H9 (cell line): ENCODE measurements around the gene DDX20. TPM values are rescaled to one million over a fixed set of nuclear protein-coding genes. Genes with fewer than 3 reads are reported as not detected.

Experiments
- DNase-seq: peaks from one replicate; pipeline ENCODE4 v3.0.0-alpha.2; 2017
- H2AFZ ChIP-seq: one replicate; pipeline ENCODE4 v1.6.1; 2013; ENCODE audit warnings: mild to moderate bottlenecking, low read length, control low read depth, moderate library complexity
- H2AK5ac ChIP-seq: 2 replicates; pipeline ENCODE4 v1.6.1; 2013; ENCODE audit warnings: low read length, control low read depth, mixed read lengths; ENCODE audit not compliant: insufficient read length
- H2BK120ac ChIP-seq: one replicate; pipeline ENCODE4 v1.6.1; 2013; ENCODE audit warnings: low read depth, mild to moderate bottlenecking, low read length, control low read depth, inconsistent platforms; ENCODE audit not compliant: poor library complexity, severe bottlenecking
- H2BK12ac ChIP-seq: 2 replicates; pipeline ENCODE4 v1.6.1; 2013; ENCODE audit warnings: low read length, control low read depth, mixed read lengths, low read depth; ENCODE audit not compliant: insufficient read length
- H2BK15ac ChIP-seq: 2 replicates; pipeline ENCODE4 v1.6.1; 2013; ENCODE audit warnings: low read depth, low read length, control low read depth
- H2BK20ac ChIP-seq: one replicate; pipeline ENCODE4 v1.6.1; 2013; ENCODE audit warnings: low read depth, mild to moderate bottlenecking, low read length, control low read depth, inconsistent platforms; ENCODE audit not compliant: poor library complexity, severe bottlenecking
- H2BK5ac ChIP-seq: 2 replicates; pipeline ENCODE4 v1.6.1; 2013; ENCODE audit warnings: low read length, control low read depth, mixed read lengths; ENCODE audit not compliant: insufficient read length
- H3K14ac ChIP-seq: 2 replicates; pipeline ENCODE4 v1.6.1; 2013; ENCODE audit warnings: low read length, control low read depth; ENCODE audit not compliant: insufficient read depth
- H3K18ac ChIP-seq: 2 replicates; pipeline ENCODE4 v1.6.1; 2013; ENCODE audit warnings: low read depth, mild to moderate bottlenecking, mixed read lengths, low read length, control low read depth; ENCODE audit not compliant: insufficient read length
- H3K23ac ChIP-seq: 2 replicates; pipeline ENCODE4 v1.6.1; 2013; ENCODE audit warnings: low read length, control low read depth, mixed read lengths, low read depth; ENCODE audit not compliant: insufficient read length
- H3K23me2 ChIP-seq: 2 replicates; pipeline ENCODE4 v1.6.1; 2013; ENCODE audit warnings: low read depth, mild to moderate bottlenecking, mixed read lengths, low read length, control low read depth; ENCODE audit not compliant: insufficient read length, poor library complexity, severe bottlenecking
- H3K27ac ChIP-seq: 2 replicates; pipeline ENCODE4 v1.5.1; 2013; ENCODE audit warnings: low read length, control low read depth, mixed read lengths, low read depth; ENCODE audit not compliant: insufficient read length
- H3K27me3 ChIP-seq: 2 replicates; pipeline ENCODE4 v1.6.1; 2013; ENCODE audit warnings: low read length, control low read depth, inconsistent platforms; ENCODE audit not compliant: insufficient read depth
- H3K4ac ChIP-seq: 2 replicates; pipeline ENCODE4 v1.6.1; 2013; ENCODE audit warnings: low read depth, mild to moderate bottlenecking, control low read depth, inconsistent platforms, low read length, moderate library complexity
- H3K4me1 ChIP-seq: 2 replicates; pipeline ENCODE4 v1.6.1; 2013; ENCODE audit warnings: low read length, control low read depth, inconsistent platforms; ENCODE audit not compliant: insufficient read depth
- H3K4me2 ChIP-seq: 2 replicates; pipeline ENCODE4 v1.6.1; 2013; ENCODE audit warnings: low read length, control low read depth, mixed read lengths; ENCODE audit not compliant: insufficient read length, insufficient read depth
- H3K56ac ChIP-seq: 2 replicates; pipeline ENCODE4 v1.6.1; 2013; ENCODE audit warnings: low read depth, mild to moderate bottlenecking, mixed read lengths, low read length, control low read depth; ENCODE audit not compliant: insufficient read length
- H3K79me1 ChIP-seq: 2 replicates; pipeline ENCODE4 v1.6.1; 2013; ENCODE audit warnings: low read depth, mild to moderate bottlenecking, moderate library complexity, low read length, control low read depth, inconsistent platforms; ENCODE audit not compliant: insufficient read depth, poor library complexity, severe bottlenecking
- H3K79me2 ChIP-seq: 2 replicates; pipeline ENCODE4 v1.6.1; 2013; ENCODE audit warnings: low read length, control low read depth, inconsistent platforms; ENCODE audit not compliant: insufficient read depth
- H3K9ac ChIP-seq: 2 replicates; pipeline ENCODE4 v1.6.1; 2013; ENCODE audit warnings: low read length, control low read depth, mixed read lengths; ENCODE audit not compliant: insufficient read length; ENCODE audit errors: extremely low read depth
- H3K9me3 ChIP-seq: one replicate; pipeline ENCODE4 v1.6.1; 2013; ENCODE audit warnings: low read depth, low read length, inconsistent platforms; ENCODE audit not compliant: control insufficient read depth
- H3T11ph ChIP-seq: one replicate; pipeline ENCODE4 v1.6.1; 2013; ENCODE audit warnings: mild to moderate bottlenecking, low read length, control low read depth, inconsistent platforms
- H4K20me1 ChIP-seq: one replicate; pipeline ENCODE4 v1.6.1; 2013; ENCODE audit not compliant: control insufficient read depth, insufficient read length, insufficient read depth
- H4K5ac ChIP-seq: 2 replicates; pipeline ENCODE4 v1.6.1; 2013; ENCODE audit warnings: low read depth, mild to moderate bottlenecking, mixed read lengths, low read length, control low read depth; ENCODE audit not compliant: insufficient read length
- H4K8ac ChIP-seq: replicated peaks from 2 replicates; pipeline ENCODE4 v1.6.1; 2013; ENCODE audit warnings: low read length, control low read depth, mixed read lengths, low read depth; ENCODE audit not compliant: insufficient read length
- H4K91ac ChIP-seq: 2 replicates; pipeline ENCODE4 v1.6.1; 2013; ENCODE audit warnings: low read depth, mild to moderate bottlenecking, moderate library complexity, mixed read lengths, low read length, control low read depth; ENCODE audit not compliant: insufficient read length
- H3K27ac Mint-ChIP-seq, 3 experiments: 2 replicates in 2 of 3; 3 replicates in 1 of 3; pipeline ENCODE4 v1.8.0; 2020 to 2021; ENCODE audit warnings: mixed read lengths in 3 of 3, mild to moderate bottlenecking in 1 of 3, moderate library complexity in 1 of 3
- H3K27me3 Mint-ChIP-seq: 2 replicates; pipeline ENCODE4 v1.8.0; 2021; ENCODE audit warnings: low read depth, mild to moderate bottlenecking, moderate library complexity, mixed read lengths
- H3K36me3 Mint-ChIP-seq, 3 experiments: 2 replicates in 2 of 3; 3 replicates in 1 of 3; pipeline ENCODE4 v1.8.0; 2020 to 2021; ENCODE audit warnings: low read depth in 3 of 3, mixed read lengths in 3 of 3; ENCODE audit not compliant: insufficient read depth in 1 of 3
- H3K4me1 Mint-ChIP-seq, 2 experiments: 2 replicates each; pipeline ENCODE4 v1.8.0; 2020; ENCODE audit warnings: mixed read lengths in 2 of 2
- H3K4me3 Mint-ChIP-seq, 2 experiments: 2 replicates in 1 of 2; 3 replicates in 1 of 2; pipeline ENCODE4 v1.8.0; 2020 to 2021; ENCODE audit warnings: mild to moderate bottlenecking in 2 of 2, mixed read lengths in 2 of 2, moderate library complexity in 1 of 2
- H3K9me3 Mint-ChIP-seq, 2 experiments: 2 replicates in 1 of 2; 3 replicates in 1 of 2; pipeline ENCODE4 v1.8.0; 2020; ENCODE audit warnings: mild to moderate bottlenecking in 2 of 2, mixed read lengths in 2 of 2, moderate library complexity in 1 of 2
- CTCF ChIP-seq: fragments of 200-600 bp; sonication (generic); conservative IDR thresholded peaks from 3 replicates; pipeline ENCODE4 v1.8.0; 2021; ENCODE audit warnings: antibody characterized with exemption, mild to moderate bottlenecking
- WGBS: extraction: QIAGEN DNeasy Blood & Tissue Kit; methylation state at CpG from one replicate; pipeline ENCODE4 v1.1.7; 2013; ENCODE audit warnings: missing lambda C conversion rate, low lambda C conversion rate, mixed read lengths; ENCODE audit not compliant: insufficient read length; ENCODE audit errors: extremely low coverage; 5-methylcytosine and 5-hydroxymethylcytosine counted together
- total RNA-seq: library from RNA; stranded (reverse); gene quantifications from 2 replicates; pipeline ENCODE4 v1.2.1, GENCODE V29; 2021

DDX20 gene
- total RNA-seq, 1 experiment from 2014 or later = 38.3 TPM

GRCh38 chr1:111789666-111790316 lies 34.1 kb downstream of the DDX20 start:
- no peak overlapping the region for H4K91ac ChIP-seq
- H2BK20ac ChIP-seq = no peak overlapping the region
- no peak overlapping the region for H2AK5ac ChIP-seq
- H3K4me1 ChIP-seq = peaks cover 2% of the 10 kb centered on the region; the same call in 1 of the 2 replicates
- H3K4me2 ChIP-seq = no peak overlapping the region
- H3K9me3 Mint-ChIP-seq = no peaks in the 10 kb centered on the region
- TF ChIP-seq CTCF = no peak
- no peak overlapping the region for H3K27ac Mint-ChIP-seq
- no peak overlapping the region for H3K27ac ChIP-seq
- H2BK120ac ChIP-seq = no peak overlapping the region
- no peak overlapping the region for H2BK15ac ChIP-seq
- H2AFZ ChIP-seq = no peak overlapping the region
- peaks cover 3% of the 10 kb centered on the region for H3K9me3 ChIP-seq
- no peak overlapping the region for H3K18ac ChIP-seq
- no peaks in the 10 kb centered on the region; the same call in 1 of the 2 replicates for H3K79me2 ChIP-seq
- no peak overlapping the region for H4K8ac ChIP-seq
- peaks cover 12% of the 10 kb centered on the region in 2 experiments for H3K4me1 Mint-ChIP-seq
- H4K5ac ChIP-seq = no peak overlapping the region
- no peaks in the 10 kb centered on the region for H3K27me3 ChIP-seq
- no peak overlapping the region for H3K9ac ChIP-seq
- no peak overlapping the region for H3T11ph ChIP-seq
- DNase-seq = no peak
- no peak overlapping the region for H2BK12ac ChIP-seq
- no peak overlapping the region for H2BK5ac ChIP-seq
- no peaks in the 10 kb centered on the region for H3K36me3 Mint-ChIP-seq
- no peaks in the 10 kb centered on the region for H3K79me1 ChIP-seq
- no peaks in the 10 kb centered on the region for H4K20me1 ChIP-seq
- H3K56ac ChIP-seq = no peak overlapping the region
- H3K27me3 Mint-ChIP-seq = no peaks in the 10 kb centered on the region
- no peak overlapping the region for H3K4me3 Mint-ChIP-seq
- WGBS = no CpG with 5 or more reads among the region's 2 CpGs
- H3K14ac ChIP-seq = no peak overlapping the region
- H3K4ac ChIP-seq = no peak overlapping the region
- H3K23ac ChIP-seq = no peak overlapping the region
- no peaks in the 10 kb centered on the region for H3K23me2 ChIP-seq
